K562 (cell line): ENCODE measurements around the gene TNK2. TPM values are rescaled to one million over a fixed set of nuclear protein-coding genes. Genes with fewer than 3 reads are reported as not detected.

ENCODE experiments used
- ATAC-seq: fragments of 200-7000 bp; cut with Tn5 transposase; 3 replicates; pipeline ENCODE4 v1.9.1; 2020; ENCODE audit warnings: moderate library complexity
- BruUV-seq: library from RNA; stranded (reverse); fragments of 400-500 nt; replicated peaks from 2 replicates; lab custom pipeline; 2021; lab: Mats Ljungman, UMichigan
- CTCF ChIA-PET: fragments of 300-600 bp; formaldehyde crosslinking; extraction: SDS; loops from one replicate; lab custom pipeline; 2021; ENCODE audit warnings: low intra/inter-chr PET ratio; lab: Yijun Ruan, JAX
- POLR2A ChIA-PET: fragments of 300-600, 350-650 bp; sonication (Branson Sonifier 250); formaldehyde crosslinking; extraction: SDS; loops from one replicate; lab custom pipeline; 2021; ENCODE audit warnings: antibody characterized with exemption, inconsistent platforms; lab: Yijun Ruan, JAX
- DNase-seq, 4 experiments: peaks; one replicate each; pipeline versions ENCODE4 v3.0.0 to v3.0.0-alpha.2; 2011 to 2018; ENCODE audit warnings: low spot score in 3 of 4, mixed read lengths in 3 of 4; ENCODE audit errors: extremely low read depth in 1 of 4
- FAIRE-seq: peaks from 2 replicates; lab custom pipeline; 2011; peaks lifted over from hg19 to GRCh38; lab: Jason Lieb, UNC
- H2AFZ ChIP-seq: 2 replicates; pipeline ENCODE4 v1.6.0; 2011; ENCODE audit warnings: low read depth, low read length, control low read depth, inconsistent platforms
- H3K27ac ChIP-seq: fragments of 200-600 bp; 3 replicates; pipeline ENCODE4 v1.8.0; 2011; ENCODE audit warnings: low read depth, mild to moderate bottlenecking, control low read depth, inconsistent platforms, low read length, moderate library complexity, mixed read lengths; ENCODE audit errors: extremely low read depth
- H3K27me3 ChIP-seq, 2 experiments: fragments of 300-600 bp in 1 of 2; 2 replicates in 1 of 2; 3 replicates in 1 of 2; pipeline versions ENCODE4 v1.6.0 to v1.8.0; 2011; ENCODE audit warnings: inconsistent platforms in 2 of 2, low read length in 2 of 2, mild to moderate bottlenecking in 1 of 2, mixed read lengths in 1 of 2, moderate library complexity in 1 of 2; ENCODE audit not compliant: control insufficient read depth in 2 of 2, insufficient read depth in 2 of 2
- H3K36me3 ChIP-seq: fragments of 300-600 bp; 3 replicates; pipeline ENCODE4 v1.8.0; 2011; ENCODE audit warnings: mild to moderate bottlenecking, low read length, inconsistent platforms; ENCODE audit not compliant: control insufficient read depth, insufficient read depth
- H3K4me1 ChIP-seq, 2 experiments: fragments of 200-600 bp in 1 of 2; replicated peaks in 1 of 2; 2 replicates in 1 of 2; 3 replicates in 1 of 2; pipeline versions ENCODE4 v1.5.1 to v1.8.0; 2011; ENCODE audit warnings: inconsistent platforms in 2 of 2, low read length in 2 of 2, mild to moderate bottlenecking in 1 of 2, mixed read lengths in 1 of 2, moderate library complexity in 1 of 2; ENCODE audit not compliant: control insufficient read depth in 2 of 2, insufficient read depth in 2 of 2
- H3K4me2 ChIP-seq: 2 replicates; pipeline ENCODE4 v1.6.1; 2011; ENCODE audit warnings: low read length, control low read depth, inconsistent platforms, mixed read lengths; ENCODE audit not compliant: insufficient read depth
- H3K4me3 ChIP-seq: fragments of 200-600 bp; sonication (generic), shearing (Covaris generic); 2 replicates; pipeline ENCODE4 v1.5.1; 2016; ENCODE audit warnings: control low read depth, inconsistent platforms
- H3K79me2 ChIP-seq: fragments of 200-600 bp; 3 replicates; pipeline ENCODE4 v1.8.0; 2011; ENCODE audit warnings: low read length, inconsistent platforms; ENCODE audit not compliant: control insufficient read depth, insufficient read depth
- H3K9ac ChIP-seq, 2 experiments: 2 replicates each; pipeline versions ENCODE4 v1.6.0 to v1.6.1; 2011; ENCODE audit warnings: low read depth in 2 of 2, low read length in 2 of 2, control low read depth in 1 of 2, inconsistent platforms in 1 of 2, mild to moderate bottlenecking in 1 of 2, mixed read lengths in 1 of 2; ENCODE audit not compliant: insufficient read depth in 1 of 2
- H3K9me1 ChIP-seq: one replicate; pipeline ENCODE4 v1.6.0; 2011; ENCODE audit warnings: inconsistent platforms, mild to moderate bottlenecking, low read length, moderate library complexity; ENCODE audit not compliant: control insufficient read depth, insufficient read depth
- H3K9me3 ChIP-seq: replicated peaks from 2 replicates; pipeline ENCODE4 v1.5.1; 2011; ENCODE audit warnings: low read depth, low read length, inconsistent platforms; ENCODE audit not compliant: control insufficient read depth, insufficient read depth
- H4K20me1 ChIP-seq: replicated peaks from 2 replicates; pipeline ENCODE4 v1.6.1; 2011; ENCODE audit warnings: low read length, inconsistent platforms, mixed read lengths; ENCODE audit not compliant: control insufficient read depth, insufficient read depth
- CAMTA2 ChIP-seq: fragments of 250-450 bp; sonication (Bioruptor Pico); conservative IDR thresholded peaks from 2 replicates; pipeline ENCODE4 v1.5.1; 2022
- CREM ChIP-seq: IDR thresholded peaks from 2 replicates; pipeline ENCODE4 v1.6.1; 2014; ENCODE audit warnings: antibody characterized with exemption, low read depth
- ETV6 ChIP-seq, 3 experiments: fragments of 150-350 bp in 1 of 3; sonication (generic) in 1 of 3; formaldehyde crosslinking in 1 of 3; IDR thresholded peaks; 2 replicates each; pipeline versions ENCODE4 v1.6.1 to v1.8.0; 2014 to 2022; ENCODE audit warnings: borderline replicate concordance in 2 of 3, low read depth in 2 of 3, antibody characterized with exemption in 1 of 3, low read length in 1 of 3, mild to moderate bottlenecking in 1 of 3, missing genetic modification reagents in 1 of 3
- FOSL1 ChIP-seq: fragments of 200-800 bp; sonication (Bioruptor generic); conservative IDR thresholded peaks from 2 replicates; pipeline ENCODE4 v1.6.1; 2016; ENCODE audit warnings: missing genetic modification characterization, missing compliant biosample characterization
- GATA2 ChIP-seq: sonication (generic); formaldehyde crosslinking; IDR thresholded peaks from 2 replicates; pipeline ENCODE4 v1.4.0; 2020; ENCODE audit warnings: mild to moderate bottlenecking, missing genetic modification reagents
- MYNN ChIP-seq, 2 experiments: sonication (generic); formaldehyde crosslinking in 1 of 2; IDR thresholded peaks; 2 replicates each; pipeline versions ENCODE4 v1.5.0 to v1.6.1; 2016 to 2020; ENCODE audit warnings: antibody characterized with exemption in 1 of 2, missing genetic modification reagents in 1 of 2
- NCOA4 ChIP-seq: fragments of 450-650 bp; IDR thresholded peaks from 2 replicates; pipeline ENCODE4 v1.6.1; 2018; ENCODE audit warnings: mild to moderate bottlenecking; ENCODE audit not compliant: partially characterized antibody
- NELFE ChIP-seq: IDR thresholded peaks from 2 replicates; pipeline ENCODE4 v1.6.1; 2011; ENCODE audit warnings: mild to moderate bottlenecking; ENCODE audit not compliant: insufficient read depth, insufficient read length
- NFIC ChIP-seq: fragments of 450-650 bp; IDR thresholded peaks from 2 replicates; pipeline ENCODE4 v1.6.1; 2017; ENCODE audit warnings: mild to moderate bottlenecking, inconsistent platforms
- PHF8 ChIP-seq: fragments of 200-600 bp; sonication (generic); IDR thresholded peaks from 2 replicates; pipeline ENCODE4 v1.6.1; 2012; ENCODE audit warnings: mixed run types, mild to moderate bottlenecking, inconsistent platforms, low read length, moderate library complexity, borderline replicate concordance
- RBBP5 ChIP-seq: fragments of 200-600 bp; sonication (generic); IDR thresholded peaks from 2 replicates; pipeline ENCODE4 v1.6.1; 2012; ENCODE audit warnings: borderline replicate concordance, mild to moderate bottlenecking, low read length, control low read depth, inconsistent platforms; ENCODE audit not compliant: insufficient read depth, poor library complexity, severe bottlenecking
- ZFX ChIP-seq: sonication (generic); formaldehyde crosslinking; IDR thresholded peaks from 2 replicates; pipeline ENCODE4 v1.8.0; 2022; ENCODE audit warnings: mild to moderate bottlenecking, missing genetic modification reagents, moderate library complexity
- WGBS: fragments of 100-300 bp; shearing (Covaris generic); methylation state at CpG from one replicate; pipeline ENCODE4 v1.1.6; 2016; ENCODE audit warnings: low coverage, mixed read lengths; ENCODE audit not compliant: insufficient coverage; ENCODE audit errors: missing lambda C conversion rate; 5-methylcytosine and 5-hydroxymethylcytosine counted together
- in situ Hi-C: fragments of 300-500 bp; cut with MboI; formaldehyde crosslinking; loops from 4 replicates; pipeline ENCODE4 v1.15.0; 2018; ENCODE audit warnings: inconsistent platforms, mixed read lengths
- intact Hi-C: fragments of 100-400 bp; cut with micrococcal nuclease; formaldehyde crosslinking; loops from 2 replicates; pipeline ENCODE4 v1.14.2; 2022
- polyA plus RNA-seq, 8 experiments: library from polyadenylated mRNA; depleted of rRNA in 4 of 8; stranded (reverse) in 5 of 8; unstranded in 3 of 8; fragments of >200 nt; fragmentation: Nextera tagmentation in 2 of 8; fragmentation: Illumina TruSeq in 1 of 8; extraction: Ambion mirVana in 2 of 8; extraction: Trizol in 1 of 8; gene quantifications; 2 replicates each; pipeline versions ENCODE4 v1.2.1 to v1.2.3, GENCODE V29; 2011 to 2014; ENCODE audit warnings: inconsistent platforms in 1 of 8, missing spikeins in 1 of 8
- total RNA-seq, 7 experiments: library from RNA; depleted of rRNA in 6 of 7; stranded (reverse); fragments of >200 nt in 6 of 7; fragmentation: Illumina TruSeq in 2 of 7; extraction: Trizol in 2 of 7; gene quantifications; 2 replicates each; pipeline versions ENCODE4 v1.2.1 to v1.2.3, GENCODE V29; 2011 to 2021; ENCODE audit warnings: low replicate concordance in 1 of 7
- TF ChIP-seq, protein P1 (sequence below): fragments of 250-450 bp; sonication (Bioruptor Pico); IDR thresholded peaks from 2 replicates; pipeline ENCODE4 v1.8.0; 2021; ENCODE audit warnings: moderate library complexity, mild to moderate bottlenecking, inconsistent platforms
- TF ChIP-seq, protein P2 (sequence below), 2 experiments: fragments of 450-650 bp; conservative IDR thresholded peaks; 2 replicates each; pipeline ENCODE4 v1.6.1; 2017; ENCODE audit warnings: mild to moderate bottlenecking in 2 of 2, moderate library complexity in 2 of 2
- TF ChIP-seq, protein P3 (sequence below): sonication (generic); IDR thresholded peaks from 2 replicates; pipeline ENCODE4 v1.6.1; 2016

The TNK2 gene
- total and polyA plus RNA-seq, 9 of the 15 experiments (the other 6 are each of a cell fraction or from before 2014, with no cell fraction given), result 0.03 to 33.8 (median 6.5) TPM

DNA sequence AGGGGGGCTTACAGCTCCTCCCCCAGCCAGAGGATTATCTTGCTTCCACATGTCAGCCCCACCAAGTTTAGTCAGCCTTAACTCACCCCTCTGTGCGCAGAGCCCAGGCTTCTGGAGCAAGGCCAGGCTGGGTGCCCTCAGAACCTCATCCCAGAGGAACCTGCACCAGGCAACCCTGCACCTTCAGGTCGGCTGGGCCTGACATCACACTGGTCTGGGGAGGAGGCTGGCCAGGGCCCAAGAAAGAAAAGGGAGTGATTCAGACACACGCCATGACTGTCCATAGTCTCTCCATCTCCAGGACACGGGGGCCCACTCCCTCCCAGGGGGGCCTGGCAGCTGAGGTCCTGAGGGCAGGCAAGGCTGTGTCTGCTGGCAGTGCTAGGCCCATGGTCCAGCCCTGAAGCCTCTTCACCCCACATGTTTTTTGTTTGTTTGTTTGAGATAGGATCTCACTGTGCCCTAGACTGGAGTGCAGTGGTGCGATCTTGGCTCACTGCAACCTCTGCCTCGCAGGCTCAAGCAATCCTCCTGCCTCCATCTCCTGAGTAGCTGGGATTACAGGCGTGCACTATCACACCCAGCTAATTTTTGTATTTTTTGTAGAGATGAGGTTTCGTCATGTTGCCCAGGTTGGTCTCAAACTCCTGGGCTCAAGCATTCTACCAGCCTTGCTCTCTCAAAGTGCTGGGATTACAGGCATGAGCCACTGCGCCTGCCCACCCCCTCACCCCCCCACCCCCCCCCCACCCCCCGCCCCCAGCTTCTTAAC, 11.1 kb downstream of the TNK2 start:
- no peaks in the 10 kb centered on the region for H3K9me3 ChIP-seq
- DNase-seq (peak in 3 of 4 experiments; percentile 32 to 58 (median 54)), ATAC-seq (peak; percentile 25), FAIRE-seq (peak; percentile 58)
- no peak overlapping the region; the same call in 1 of the 2 replicates for H3K4me3 ChIP-seq
- peaks cover 22 to 60% of the 10 kb centered on the region in 2 experiments for H3K4me1 ChIP-seq
- H2AFZ ChIP-seq, result no peak overlapping the region; the same call in 1 of the 2 replicates
- H3K27ac ChIP-seq, result peak overlapping the region; percentile 69; the same call in 2 of the 3 replicates
- H4K20me1 ChIP-seq, result peaks cover 3% of the 10 kb centered on the region; the same call in 1 of the 2 replicates
- H3K4me2 ChIP-seq, result peak overlapping the region; percentile 80
- ChIA-PET POLR2A (interaction anchor here (1.0 kb wide), 1 partner anchor 8 kb away, joined by 3 read pairs; no protein-coding TSS in a partner anchor), CTCF (no interaction called here)
- peak overlapping the region in 1 of 2 experiments; percentile 81; a peak in 2 of 4 replicates for H3K9ac ChIP-seq
- no peaks in the 10 kb centered on the region for H3K27me3 ChIP-seq
- WGBS, result 26% methylated on average over 8 of the region's 10 CpGs
- peaks cover 5% of the 10 kb centered on the region; the same call in 1 of the 3 replicates for H3K79me2 ChIP-seq
- H3K36me3 ChIP-seq, result no peaks in the 10 kb centered on the region
- BruUV-seq, result no TSS peak
- H3K9me1 ChIP-seq, result peaks cover 5% of the 10 kb centered on the region
- in situ Hi-C loops (loop anchor here (25.0 kb wide), 1 partner anchor 615 kb away; the partner anchor contains the start of genes RNF168 and SMCO1), intact Hi-C loops (no loop called here)
- TF ChIP-seq, protein P1, sequence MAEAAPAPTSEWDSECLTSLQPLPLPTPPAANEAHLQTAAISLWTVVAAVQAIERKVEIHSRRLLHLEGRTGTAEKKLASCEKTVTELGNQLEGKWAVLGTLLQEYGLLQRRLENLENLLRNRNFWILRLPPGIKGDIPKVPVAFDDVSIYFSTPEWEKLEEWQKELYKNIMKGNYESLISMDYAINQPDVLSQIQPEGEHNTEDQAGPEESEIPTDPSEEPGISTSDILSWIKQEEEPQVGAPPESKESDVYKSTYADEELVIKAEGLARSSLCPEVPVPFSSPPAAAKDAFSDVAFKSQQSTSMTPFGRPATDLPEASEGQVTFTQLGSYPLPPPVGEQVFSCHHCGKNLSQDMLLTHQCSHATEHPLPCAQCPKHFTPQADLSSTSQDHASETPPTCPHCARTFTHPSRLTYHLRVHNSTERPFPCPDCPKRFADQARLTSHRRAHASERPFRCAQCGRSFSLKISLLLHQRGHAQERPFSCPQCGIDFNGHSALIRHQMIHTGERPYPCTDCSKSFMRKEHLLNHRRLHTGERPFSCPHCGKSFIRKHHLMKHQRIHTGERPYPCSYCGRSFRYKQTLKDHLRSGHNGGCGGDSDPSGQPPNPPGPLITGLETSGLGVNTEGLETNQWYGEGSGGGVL, result no peak
- TF ChIP-seq ETV6 (IDR thresholded peaks at IDR 0.05; ENCODE audit: borderline replicate concordance in 1 of 2, low read depth in 2 of 2, low read length in 1 of 2) (no peak), ETV6 (CRISPR knock-in tag; IDR thresholded peaks at IDR 0.05; ENCODE audit: borderline replicate concordance) (no peak), PHF8 (0 out of 2 replicates have a peak, but pooled peaks have one; percentile 2), GATA2 (0 out of 2 replicates have a peak, but pooled peaks have one; percentile 28), ZFX (CRISPR knock-in tag) (peak; percentile 13; the same call in 1 of the 2 replicates), NELFE (no peak), NFIC (peak; percentile 72), FOSL1 (0 out of 2 replicates have a peak, but pooled peaks have one; percentile 41), CAMTA2 (CRISPR knock-in tag) (no peak), RBBP5 (peak; percentile 12), NCOA4 (no peak), CREM (0 out of 2 replicates have a peak, but pooled peaks have one; percentile 30), MYNN (IDR thresholded peaks at IDR 0.05) (no peak), MYNN (CRISPR knock-in tag; IDR thresholded peaks at IDR 0.05) (no peak)
- TF ChIP-seq, protein P2, sequence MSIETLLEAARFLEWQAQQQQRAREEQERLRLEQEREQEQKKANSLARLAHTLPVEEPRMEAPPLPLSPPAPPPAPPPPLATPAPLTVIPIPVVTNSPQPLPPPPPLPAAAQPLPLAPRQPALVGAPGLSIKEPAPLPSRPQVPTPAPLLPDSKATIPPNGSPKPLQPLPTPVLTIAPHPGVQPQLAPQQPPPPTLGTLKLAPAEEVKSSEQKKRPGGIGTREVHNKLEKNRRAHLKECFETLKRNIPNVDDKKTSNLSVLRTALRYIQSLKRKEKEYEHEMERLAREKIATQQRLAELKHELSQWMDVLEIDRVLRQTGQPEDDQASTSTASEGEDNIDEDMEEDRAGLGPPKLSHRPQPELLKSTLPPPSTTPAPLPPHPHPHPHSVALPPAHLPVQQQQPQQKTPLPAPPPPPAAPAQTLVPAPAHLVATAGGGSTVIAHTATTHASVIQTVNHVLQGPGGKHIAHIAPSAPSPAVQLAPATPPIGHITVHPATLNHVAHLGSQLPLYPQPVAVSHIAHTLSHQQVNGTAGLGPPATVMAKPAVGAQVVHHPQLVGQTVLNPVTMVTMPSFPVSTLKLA (conservative IDR thresholded peaks at IDR 0.05), result no peak; a peak in 1 of 4 replicates
- TF ChIP-seq, protein P3, sequence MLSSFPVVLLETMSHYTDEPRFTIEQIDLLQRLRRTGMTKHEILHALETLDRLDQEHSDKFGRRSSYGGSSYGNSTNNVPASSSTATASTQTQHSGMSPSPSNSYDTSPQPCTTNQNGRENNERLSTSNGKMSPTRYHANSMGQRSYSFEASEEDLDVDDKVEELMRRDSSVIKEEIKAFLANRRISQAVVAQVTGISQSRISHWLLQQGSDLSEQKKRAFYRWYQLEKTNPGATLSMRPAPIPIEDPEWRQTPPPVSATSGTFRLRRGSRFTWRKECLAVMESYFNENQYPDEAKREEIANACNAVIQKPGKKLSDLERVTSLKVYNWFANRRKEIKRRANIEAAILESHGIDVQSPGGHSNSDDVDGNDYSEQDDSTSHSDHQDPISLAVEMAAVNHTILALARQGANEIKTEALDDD, result peak; percentile 55; the same call in 1 of the 2 replicates
